NCI-H187 (cell line): Measurements from ENCODE around the gene TIMMDC1.

Source experiments
- DNase-seq, 2 experiments: peaks; one replicate each; lab custom pipeline; 2025; lab: John Stamatoyannopoulos, UW

Gene TIMMDC1

GRCh38 chr3:119498186-119499011 lies at the start of gene TIMMDC1:
Gene TIMMDC1, plus strand, starts transcription at chr3:119498547. Its CDS starts 187 bp downstream, at chr3:119498734.
- peak; percentile 82 to 97 for DNase-seq

DNA sequence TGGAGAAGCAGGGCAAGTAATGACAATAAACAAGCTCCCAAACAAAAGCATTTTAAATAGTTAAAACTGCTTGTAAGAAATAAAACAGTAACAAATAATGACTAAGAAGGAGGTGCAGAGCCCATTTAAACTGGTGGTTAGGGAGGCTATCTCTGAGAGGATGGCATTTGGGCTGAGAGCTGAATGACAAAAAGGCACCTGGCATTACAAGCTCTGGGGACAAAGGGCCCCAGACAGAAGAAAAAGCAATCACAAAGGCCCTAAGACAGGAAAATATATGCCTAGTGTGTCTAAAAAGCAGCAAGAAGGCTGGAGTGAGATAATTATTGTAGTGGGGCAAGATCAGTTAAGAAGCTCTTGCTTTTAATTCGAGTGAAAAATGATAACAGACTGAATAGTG lies 44.5 kb upstream of the TIMMDC1 start:
- no peak for DNase-seq

DNA sequence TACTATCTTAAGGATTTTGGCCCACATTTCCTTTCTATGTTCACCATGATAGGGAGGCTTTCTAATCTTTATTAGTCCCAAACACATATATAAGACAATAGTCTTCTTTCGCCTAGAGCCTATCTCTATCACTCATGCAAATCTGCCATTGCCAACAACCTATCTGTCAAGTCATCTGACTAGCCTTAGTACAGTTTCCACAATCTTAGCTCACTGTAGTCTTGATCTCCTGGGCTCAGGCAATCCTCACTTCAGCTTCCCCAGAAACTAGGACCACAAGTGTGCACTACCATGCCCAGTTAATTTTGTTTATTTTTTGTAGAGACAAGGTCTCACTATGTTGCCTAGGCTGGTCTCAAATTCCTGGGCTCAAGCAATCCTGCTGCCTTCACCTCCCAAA lies 41.9 kb upstream of the TIMMDC1 start:
- no peak for DNase-seq

DNA sequence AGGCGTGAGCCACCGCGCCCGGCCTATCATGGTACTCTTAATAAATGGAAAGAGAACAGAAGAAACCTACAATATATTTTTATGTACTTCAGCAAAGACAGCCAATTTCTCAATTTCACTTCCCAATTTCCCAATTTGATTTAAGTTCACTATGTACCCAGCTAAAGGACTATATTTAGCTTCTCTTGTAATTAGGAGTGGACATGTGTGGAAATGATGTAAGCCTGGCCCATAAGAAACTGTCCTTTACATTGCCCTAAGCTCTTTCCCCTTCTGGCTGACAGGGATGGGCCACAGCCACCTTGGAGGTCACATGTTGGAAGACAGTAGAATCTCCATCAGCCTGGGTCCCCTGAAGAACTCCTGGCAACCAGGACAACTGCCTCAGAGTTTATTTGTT lies 41.1 kb upstream of the TIMMDC1 start:
- DNase-seq: no peak

- peak; percentile 95 to 97 for DNase-seq
Observed at GRCh38 chr3:119463171-119464169, 34.9 kb upstream of the TIMMDC1 start, which contains the start of gene TMEM39A. Gene TMEM39A, minus strand, starts transcription at chr3:119463615. Its CDS starts 1,541 bp downstream, at chr3:119462074.

DNA sequence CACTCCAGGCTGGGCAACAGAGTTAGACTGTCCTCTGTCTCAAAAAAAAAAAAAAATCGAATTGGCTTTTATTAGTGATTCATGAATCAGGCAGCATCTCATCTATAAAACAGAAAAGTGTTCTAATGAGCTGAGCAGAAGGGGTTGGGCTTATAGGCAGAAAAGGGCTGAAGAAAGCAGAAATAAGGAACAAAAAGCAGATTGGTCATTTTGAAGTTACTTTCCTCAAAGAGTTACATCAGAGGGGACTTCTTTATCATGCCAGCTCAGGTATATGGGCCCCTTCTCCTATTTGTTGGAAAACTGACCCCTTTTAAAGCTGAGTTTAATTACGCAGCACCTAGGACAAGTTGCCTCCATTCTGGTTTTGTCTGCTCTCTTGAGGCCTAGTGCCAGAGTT lies 30.3 kb upstream of the TIMMDC1 start:
- DNase-seq: no peak

- DNase-seq: no peak
Observed at GRCh38 chr3:119469418-119470189, 28.7 kb upstream of the TIMMDC1 start.

DNA sequence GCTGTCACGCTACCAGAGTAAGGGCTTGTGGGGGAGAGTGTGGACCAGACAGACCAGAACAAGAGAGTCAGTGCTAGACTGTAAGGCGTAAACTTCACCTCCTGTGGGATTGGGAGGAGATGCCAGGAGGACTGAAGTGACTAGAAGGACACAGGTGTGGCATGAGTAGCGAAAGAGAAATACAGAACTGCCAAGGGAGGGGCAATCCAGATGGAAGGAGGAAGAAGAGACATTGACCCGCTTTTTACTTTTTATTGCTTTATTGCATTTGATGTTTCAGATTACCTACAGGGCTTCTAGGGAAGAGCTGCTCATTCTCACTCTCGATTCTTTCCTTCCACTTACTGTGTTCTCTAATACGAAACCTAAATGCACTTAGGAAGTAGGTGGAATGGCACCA lies 27.5 kb upstream of the TIMMDC1 start:
- no peak for DNase-seq

DNA sequence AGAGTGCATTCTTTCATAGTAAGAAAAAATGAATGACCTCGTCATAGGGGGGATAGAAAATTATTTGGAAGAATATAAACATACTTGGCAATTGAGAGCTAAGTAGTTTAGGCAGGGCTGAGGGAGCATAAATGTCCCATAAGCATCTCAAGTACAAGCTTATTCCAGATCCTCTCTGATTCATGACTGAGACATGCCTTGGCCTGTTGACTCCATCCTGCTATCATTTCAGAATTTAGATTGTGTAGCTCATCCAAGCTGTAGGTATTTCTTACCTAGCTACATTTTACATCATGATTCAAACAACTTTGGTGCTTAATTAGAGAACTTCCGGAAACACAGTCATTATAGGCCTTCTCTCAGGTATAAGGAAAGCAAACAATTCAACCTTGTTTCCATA lies 17.3 kb upstream of the TIMMDC1 start:
- DNase-seq: no peak

GRCh38 chr3:119483101-119483500 lies 15.2 kb upstream of the TIMMDC1 start:
- no peak for DNase-seq

DNA sequence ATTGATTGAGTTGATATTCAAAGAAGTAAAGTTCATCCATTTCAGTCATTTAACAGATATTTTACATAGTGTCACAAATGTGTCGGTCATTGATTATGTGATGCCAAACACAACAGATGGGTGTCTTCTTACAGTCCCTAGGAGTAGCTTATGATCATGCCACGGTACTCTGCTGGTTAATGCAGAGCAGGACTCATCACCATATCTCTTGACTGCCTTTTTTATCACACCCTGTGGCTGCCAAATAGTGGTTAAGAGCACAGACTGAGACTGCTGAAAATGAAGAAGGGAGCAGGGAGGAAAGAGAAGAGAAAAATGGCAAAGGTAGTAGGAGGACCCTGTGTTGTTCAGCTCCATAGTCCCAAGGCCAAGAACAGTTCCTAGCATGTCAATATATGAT lies 12.8 kb upstream of the TIMMDC1 start:
- no peak for DNase-seq

- no peak for DNase-seq
Observed at GRCh38 chr3:119490153-119490552, 8.2 kb upstream of the TIMMDC1 start.

DNA sequence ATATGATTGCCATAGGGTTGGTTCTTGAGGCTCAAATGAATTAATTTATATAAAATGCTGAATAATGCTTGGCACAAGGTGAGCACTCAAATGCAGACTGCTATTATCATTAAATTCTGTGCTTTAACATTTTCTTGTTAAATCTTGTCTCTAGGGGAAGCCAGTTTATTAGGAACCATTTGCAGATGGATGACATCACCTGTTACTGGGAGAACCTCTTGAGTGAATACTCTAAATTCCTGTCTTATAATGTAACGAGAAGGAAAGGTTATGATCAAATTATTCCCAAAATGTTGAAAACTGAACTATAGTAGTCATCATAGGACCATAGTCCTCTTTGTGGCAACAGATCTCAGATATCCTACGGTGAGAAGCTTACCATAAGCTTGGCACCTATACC lies 6.2 kb upstream of the TIMMDC1 start:
- DNase-seq: no peak

- DNase-seq: no peak
Observed at GRCh38 chr3:119492810-119493209, 5.5 kb upstream of the TIMMDC1 start.

- DNase-seq: no peak
Observed at GRCh38 chr3:119494597-119494996, 3.8 kb upstream of the TIMMDC1 start.

GRCh38 chr3:119497820-119498185 lies 544 bp upstream of the TIMMDC1 start:
- DNase-seq: no peak

GRCh38 chr3:119500265-119500664 lies 1.9 kb downstream of the TIMMDC1 start:
- no peak for DNase-seq

- no peak for DNase-seq
Observed at GRCh38 chr3:119500901-119501300, 2.6 kb downstream of the TIMMDC1 start.

DNA sequence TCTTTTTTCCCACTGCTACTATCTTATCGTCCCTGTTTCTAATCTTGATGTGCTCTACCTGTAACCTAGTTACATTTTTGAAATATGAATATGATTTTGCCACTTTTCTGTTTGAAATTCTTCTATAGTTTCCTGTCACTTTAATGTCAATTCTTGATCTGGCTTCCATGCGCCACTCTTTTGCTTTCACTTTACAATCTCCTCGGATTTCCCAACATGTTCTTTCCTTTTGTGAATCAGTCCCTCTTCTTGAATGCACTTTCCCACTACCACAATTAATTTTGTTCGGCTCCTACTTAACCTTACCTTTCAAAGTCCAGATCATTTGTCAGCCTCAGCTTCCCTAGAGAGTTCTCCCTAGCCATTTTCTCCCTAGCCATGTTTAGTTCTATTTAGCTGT lies 8.3 kb downstream of the TIMMDC1 start:
- DNase-seq: no peak

- DNase-seq: no peak
Observed at GRCh38 chr3:119507404-119507803, 9.1 kb downstream of the TIMMDC1 start.

DNA sequence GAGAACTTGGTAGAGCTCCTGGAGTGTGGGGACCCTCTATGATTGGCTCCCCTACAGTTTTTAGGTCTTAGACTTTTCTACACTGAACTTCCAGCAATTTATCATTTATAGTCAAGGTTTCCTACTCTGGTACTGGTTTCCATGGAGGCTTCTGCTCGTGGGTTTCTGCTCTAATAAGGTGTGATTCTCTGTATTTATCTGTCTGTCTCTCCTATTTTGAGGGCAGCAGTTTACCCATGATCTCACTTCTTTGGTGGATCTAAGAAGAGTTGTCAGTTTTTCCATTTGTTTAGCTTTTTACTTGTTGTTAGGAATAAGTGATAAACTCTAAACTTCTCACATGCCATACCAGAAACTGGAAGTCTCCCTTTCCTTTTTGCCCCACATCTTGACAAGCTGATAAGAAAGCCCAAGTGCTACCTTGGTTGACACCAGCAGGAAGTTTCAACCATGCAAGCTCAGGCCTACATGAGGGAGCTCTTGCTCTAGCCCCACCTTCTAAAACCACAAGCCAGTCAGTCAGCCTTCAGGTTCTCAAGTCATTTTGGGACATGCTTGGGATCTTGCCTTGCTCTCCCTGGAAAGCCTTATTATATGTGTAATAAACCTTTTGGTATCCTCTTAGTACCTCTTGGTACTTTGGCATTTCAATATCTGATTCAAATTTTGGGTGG lies 10.0 kb downstream of the TIMMDC1 start:
- DNase-seq: no peak
